ENCODE data around the gene IWS1.

IWS1 gene

DNA sequence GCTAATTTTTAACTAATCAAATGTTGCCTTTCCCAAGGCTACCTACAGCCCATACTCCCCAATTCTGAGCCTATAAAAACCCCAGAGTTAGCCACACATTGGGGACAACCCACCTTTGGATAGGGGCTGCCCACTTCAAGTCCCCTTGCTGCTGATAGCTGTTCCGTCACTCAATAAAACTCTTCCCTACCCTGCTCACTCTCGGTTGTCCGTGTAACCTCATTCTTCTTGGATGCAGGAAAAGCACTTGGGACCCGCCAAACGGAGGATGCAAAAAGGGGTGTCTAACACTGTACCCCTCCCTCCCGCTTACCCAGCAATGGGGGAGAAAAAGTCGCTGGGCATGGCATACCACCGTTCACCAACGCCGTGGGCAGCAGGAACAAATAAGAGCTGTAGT, 12.2 kb downstream of the IWS1 start:
- peaks cover 99% of the 10 kb centered on the region for H3K79me2 ChIP-seq (ENCODE audit: insufficient read depth, low read length)
- H3K9me3 ChIP-seq (ENCODE audit: insufficient read depth, low read length): no peaks in the 10 kb centered on the region
- no peak overlapping the region for H3K27ac ChIP-seq (ENCODE audit: low read depth, low read length)
- H3F3A ChIP-seq (ENCODE audit: insufficient read depth): no peaks in the 10 kb centered on the region
- no peak overlapping the region for H3K9ac ChIP-seq (ENCODE audit: low read length)
- no peak for TF ChIP-seq EZH2phosphoT487 (conservative IDR thresholded peaks at IDR 0.05; ENCODE audit: low read length)
- TF ChIP-seq CTCF (IDR thresholded peaks at IDR 0.05; ENCODE audit: insufficient read depth, low read length, poor library complexity, severe bottlenecking): no peak
- no peak overlapping the region for H3K4me2 ChIP-seq (ENCODE audit: low read depth, low read length, poor library complexity, severe bottlenecking)
- H3K27me3 ChIP-seq (ENCODE audit: low read length): no peaks in the 10 kb centered on the region
- H3K36me3 ChIP-seq (ENCODE audit: low read length): no peaks in the 10 kb centered on the region; the same call in 1 of the 2 replicates
- no peak overlapping the region for H3K4me3 ChIP-seq (ENCODE audit: insufficient read depth, low read length, poor library complexity, severe bottlenecking)
- H2AFZ ChIP-seq (ENCODE audit: low read depth, low read length, severe bottlenecking): no peak overlapping the region
- H4K20me1 ChIP-seq (ENCODE audit: low read depth, low read length): peaks cover 15% of the 10 kb centered on the region
- no peaks in the 10 kb centered on the region for H3K9me2 ChIP-seq (replicated peaks; ENCODE audit: insufficient read depth, low read length)

- H2AFZ ChIP-seq (ENCODE audit: low read depth, low read length, severe bottlenecking): no peak overlapping the region
- H3K9ac ChIP-seq (ENCODE audit: low read length): no peak overlapping the region
- no peaks in the 10 kb centered on the region for H3K9me3 ChIP-seq (ENCODE audit: insufficient read depth, low read length)
- H3K4me2 ChIP-seq (ENCODE audit: low read depth, low read length, poor library complexity, severe bottlenecking): no peak overlapping the region
- peaks cover 99% of the 10 kb centered on the region for H3K79me2 ChIP-seq (ENCODE audit: insufficient read depth, low read length)
- H3F3A ChIP-seq (ENCODE audit: insufficient read depth): no peaks in the 10 kb centered on the region
- TF ChIP-seq EZH2phosphoT487 (conservative IDR thresholded peaks at IDR 0.05; ENCODE audit: low read length) (no peak), CTCF (IDR thresholded peaks at IDR 0.05; ENCODE audit: insufficient read depth, low read length, poor library complexity, severe bottlenecking) (no peak)
- H3K9me2 ChIP-seq (replicated peaks; ENCODE audit: insufficient read depth, low read length): no peaks in the 10 kb centered on the region
- H4K20me1 ChIP-seq (ENCODE audit: low read depth, low read length): peaks cover 25% of the 10 kb centered on the region
- H3K27me3 ChIP-seq (ENCODE audit: low read length): no peaks in the 10 kb centered on the region
- no peak overlapping the region for H3K4me3 ChIP-seq (ENCODE audit: insufficient read depth, low read length, poor library complexity, severe bottlenecking)
- H3K27ac ChIP-seq (ENCODE audit: low read depth, low read length): no peak overlapping the region
- no peaks in the 10 kb centered on the region for H3K36me3 ChIP-seq (ENCODE audit: low read length)
Measured at GRCh38 chr2:127512362-127512761, 13.9 kb downstream of the IWS1 start.

- H3K79me2 ChIP-seq (ENCODE audit: insufficient read depth, low read length): peaks cover 99% of the 10 kb centered on the region
- H3K9me3 ChIP-seq (ENCODE audit: insufficient read depth, low read length): no peaks in the 10 kb centered on the region
- no peaks in the 10 kb centered on the region for H3K27me3 ChIP-seq (ENCODE audit: low read length)
- H4K20me1 ChIP-seq (ENCODE audit: low read depth, low read length): peaks cover 29% of the 10 kb centered on the region
- no peak overlapping the region for H2AFZ ChIP-seq (ENCODE audit: low read depth, low read length, severe bottlenecking)
- no peak overlapping the region for H3K4me3 ChIP-seq (ENCODE audit: insufficient read depth, low read length, poor library complexity, severe bottlenecking)
- H3K4me2 ChIP-seq (ENCODE audit: low read depth, low read length, poor library complexity, severe bottlenecking): no peak overlapping the region
- TF ChIP-seq EZH2phosphoT487 (conservative IDR thresholded peaks at IDR 0.05; ENCODE audit: low read length): no peak
- H3F3A ChIP-seq (ENCODE audit: insufficient read depth): no peaks in the 10 kb centered on the region
- H3K36me3 ChIP-seq (ENCODE audit: low read length): no peaks in the 10 kb centered on the region
- H3K9ac ChIP-seq (ENCODE audit: low read length): no peak overlapping the region
- H3K9me2 ChIP-seq (replicated peaks; ENCODE audit: insufficient read depth, low read length): no peaks in the 10 kb centered on the region
- no peak overlapping the region for H3K27ac ChIP-seq (ENCODE audit: low read depth, low read length)
Measured at GRCh38 chr2:127511917-127512316, 14.4 kb downstream of the IWS1 start.

- no peak overlapping the region for H3K4me3 ChIP-seq (ENCODE audit: insufficient read depth, low read length, poor library complexity, severe bottlenecking)
- H4K20me1 ChIP-seq (ENCODE audit: low read depth, low read length): peaks cover 27% of the 10 kb centered on the region
- TF ChIP-seq EZH2phosphoT487 (conservative IDR thresholded peaks at IDR 0.05; ENCODE audit: low read length): no peak
- no peak for TF ChIP-seq CTCF (IDR thresholded peaks at IDR 0.05; ENCODE audit: insufficient read depth, low read length, poor library complexity, severe bottlenecking)
- no peak overlapping the region for H3K27ac ChIP-seq (ENCODE audit: low read depth, low read length)
- no peak overlapping the region for H2AFZ ChIP-seq (ENCODE audit: low read depth, low read length, severe bottlenecking)
- H3K9me2 ChIP-seq (replicated peaks; ENCODE audit: insufficient read depth, low read length): no peaks in the 10 kb centered on the region
- no peaks in the 10 kb centered on the region for H3F3A ChIP-seq (ENCODE audit: insufficient read depth)
- peaks cover 98% of the 10 kb centered on the region for H3K79me2 ChIP-seq (ENCODE audit: insufficient read depth, low read length)
- no peaks in the 10 kb centered on the region for H3K9me3 ChIP-seq (ENCODE audit: insufficient read depth, low read length)
- H3K27me3 ChIP-seq (ENCODE audit: low read length): no peaks in the 10 kb centered on the region
- no peak overlapping the region for H3K4me2 ChIP-seq (ENCODE audit: low read depth, low read length, poor library complexity, severe bottlenecking)
- no peak overlapping the region for H3K9ac ChIP-seq (ENCODE audit: low read length)
- H3K36me3 ChIP-seq (ENCODE audit: low read length): no peaks in the 10 kb centered on the region
Measured at GRCh38 chr2:127511090-127511695, 15.1 kb downstream of the IWS1 start.
